GM12801 (cell line): ENCODE results near the gene TMEM89.

Experiments used
- CTCF ChIP-seq: IDR thresholded peaks from one replicate; pipeline ENCODE4 v1.5.1; 2011; ENCODE audit warnings: control low read depth; ENCODE audit not compliant: insufficient read length; ENCODE audit errors: extremely low read depth

The TMEM89 gene

GRCh38 chr3:48596676-48597407, 24.7 kb downstream of the TMEM89 start:
- TF ChIP-seq CTCF: no peak

GRCh38 chr3:48596157-48596556, 25.4 kb downstream of the TMEM89 start:
- TF ChIP-seq CTCF: no peak

- TF ChIP-seq CTCF: no peak
Observed at GRCh38 chr3:48595526-48596121, 25.9 kb downstream of the TMEM89 start.

- TF ChIP-seq CTCF: no peak
Observed at GRCh38 chr3:48595075-48595525, 26.5 kb downstream of the TMEM89 start, which contains the start of gene COL7A1. Gene COL7A1, minus strand, starts transcription at chr3:48595329. Its CDS starts 170 bp downstream, at chr3:48595159.

GRCh38 chr3:48594417-48595049, 27.0 kb downstream of the TMEM89 start:
- no peak for TF ChIP-seq CTCF

- TF ChIP-seq CTCF: no peak
Observed at GRCh38 chr3:48593337-48593736, 28.2 kb downstream of the TMEM89 start.

GRCh38 chr3:48592519-48593087, 29.0 kb downstream of the TMEM89 start:
- no peak for TF ChIP-seq CTCF
